UCSD-AML1 (cell line): ENCODE results near the gene SON.
"Not testable (repeated sequence)": the region's sequence is repeated elsewhere in the genome, so short reads cannot be mapped to it uniquely, and the experiment has no call there.

Experiments
- DNase-seq: peaks from one replicate; lab custom pipeline; 2025; ENCODE audit not compliant: unreplicated experiment; lab: John Stamatoyannopoulos, UW

Gene SON, protein sequence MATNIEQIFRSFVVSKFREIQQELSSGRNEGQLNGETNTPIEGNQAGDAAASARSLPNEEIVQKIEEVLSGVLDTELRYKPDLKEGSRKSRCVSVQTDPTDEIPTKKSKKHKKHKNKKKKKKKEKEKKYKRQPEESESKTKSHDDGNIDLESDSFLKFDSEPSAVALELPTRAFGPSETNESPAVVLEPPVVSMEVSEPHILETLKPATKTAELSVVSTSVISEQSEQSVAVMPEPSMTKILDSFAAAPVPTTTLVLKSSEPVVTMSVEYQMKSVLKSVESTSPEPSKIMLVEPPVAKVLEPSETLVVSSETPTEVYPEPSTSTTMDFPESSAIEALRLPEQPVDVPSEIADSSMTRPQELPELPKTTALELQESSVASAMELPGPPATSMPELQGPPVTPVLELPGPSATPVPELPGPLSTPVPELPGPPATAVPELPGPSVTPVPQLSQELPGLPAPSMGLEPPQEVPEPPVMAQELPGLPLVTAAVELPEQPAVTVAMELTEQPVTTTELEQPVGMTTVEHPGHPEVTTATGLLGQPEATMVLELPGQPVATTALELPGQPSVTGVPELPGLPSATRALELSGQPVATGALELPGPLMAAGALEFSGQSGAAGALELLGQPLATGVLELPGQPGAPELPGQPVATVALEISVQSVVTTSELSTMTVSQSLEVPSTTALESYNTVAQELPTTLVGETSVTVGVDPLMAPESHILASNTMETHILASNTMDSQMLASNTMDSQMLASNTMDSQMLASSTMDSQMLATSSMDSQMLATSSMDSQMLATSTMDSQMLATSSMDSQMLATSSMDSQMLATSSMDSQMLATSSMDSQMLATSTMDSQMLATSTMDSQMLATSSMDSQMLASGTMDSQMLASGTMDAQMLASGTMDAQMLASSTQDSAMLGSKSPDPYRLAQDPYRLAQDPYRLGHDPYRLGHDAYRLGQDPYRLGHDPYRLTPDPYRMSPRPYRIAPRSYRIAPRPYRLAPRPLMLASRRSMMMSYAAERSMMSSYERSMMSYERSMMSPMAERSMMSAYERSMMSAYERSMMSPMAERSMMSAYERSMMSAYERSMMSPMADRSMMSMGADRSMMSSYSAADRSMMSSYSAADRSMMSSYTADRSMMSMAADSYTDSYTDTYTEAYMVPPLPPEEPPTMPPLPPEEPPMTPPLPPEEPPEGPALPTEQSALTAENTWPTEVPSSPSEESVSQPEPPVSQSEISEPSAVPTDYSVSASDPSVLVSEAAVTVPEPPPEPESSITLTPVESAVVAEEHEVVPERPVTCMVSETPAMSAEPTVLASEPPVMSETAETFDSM (N-terminal part only)

DNA sequence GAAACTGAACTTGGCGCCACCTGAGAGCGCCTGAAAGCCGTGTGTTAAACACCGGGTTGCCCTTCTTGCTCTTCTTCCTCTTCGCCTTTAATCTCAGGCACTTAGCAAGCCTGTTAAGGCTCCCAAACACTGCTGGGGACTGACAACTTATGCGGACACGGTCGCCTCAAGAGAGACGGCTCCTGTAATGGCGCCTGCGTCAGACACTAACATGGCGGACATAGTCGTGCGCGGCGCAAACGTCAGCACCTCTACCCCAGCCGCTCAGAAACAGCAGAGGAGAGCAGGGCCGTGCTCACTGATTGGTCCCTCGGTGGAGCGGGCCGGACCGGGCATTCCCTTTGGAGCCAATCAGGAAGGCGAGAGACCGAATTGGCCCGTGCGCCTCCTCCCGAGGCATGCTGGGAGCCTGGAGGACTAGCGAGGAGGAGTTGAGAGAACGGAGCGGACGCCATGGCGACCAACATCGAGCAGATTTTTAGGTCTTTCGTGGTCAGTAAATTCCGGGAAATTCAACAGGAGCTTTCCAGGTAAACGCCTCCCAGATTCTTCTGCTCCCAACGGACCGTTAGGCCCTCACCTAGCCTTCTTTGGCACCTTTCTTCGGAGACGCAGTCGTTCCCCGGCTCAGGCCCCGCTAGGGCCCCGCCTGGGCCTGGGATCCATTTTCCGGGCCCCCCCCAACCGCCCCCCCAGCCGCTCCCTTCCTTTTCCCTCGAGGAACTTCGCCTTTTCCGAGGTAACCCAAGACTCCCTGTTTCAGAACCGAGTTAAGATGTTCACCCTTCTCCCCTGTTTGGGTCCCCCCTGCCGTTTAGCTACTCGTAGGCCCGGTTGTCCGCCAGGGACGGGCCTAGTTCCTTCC, at the start of gene SON:
SON (plus strand) TSS at position 399 of the 865 bp plus-strand sequence; CDS start at position 454, 55 bp downstream.
- DNase-seq = peak; percentile 98

DNA sequence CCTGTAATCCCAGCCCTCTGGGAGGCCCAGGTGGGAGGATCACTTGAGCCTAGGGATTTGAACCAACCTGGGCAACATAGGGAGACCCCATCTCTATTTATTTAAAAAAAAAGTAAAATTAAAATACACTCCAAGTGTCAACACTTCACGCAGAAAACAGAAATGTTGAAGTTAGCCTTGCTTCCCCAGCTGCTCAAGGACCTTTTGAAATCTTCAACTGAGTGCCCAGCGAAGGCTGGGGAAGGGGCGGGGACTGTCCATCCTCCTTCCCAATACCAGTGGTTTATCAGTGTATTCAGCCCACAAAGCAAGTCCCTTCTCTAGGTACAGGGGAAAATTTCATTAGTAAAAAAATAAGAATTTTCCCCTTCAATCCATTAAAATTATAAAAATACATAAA, 49.1 kb upstream of the SON start:
- no peak for DNase-seq

DNA sequence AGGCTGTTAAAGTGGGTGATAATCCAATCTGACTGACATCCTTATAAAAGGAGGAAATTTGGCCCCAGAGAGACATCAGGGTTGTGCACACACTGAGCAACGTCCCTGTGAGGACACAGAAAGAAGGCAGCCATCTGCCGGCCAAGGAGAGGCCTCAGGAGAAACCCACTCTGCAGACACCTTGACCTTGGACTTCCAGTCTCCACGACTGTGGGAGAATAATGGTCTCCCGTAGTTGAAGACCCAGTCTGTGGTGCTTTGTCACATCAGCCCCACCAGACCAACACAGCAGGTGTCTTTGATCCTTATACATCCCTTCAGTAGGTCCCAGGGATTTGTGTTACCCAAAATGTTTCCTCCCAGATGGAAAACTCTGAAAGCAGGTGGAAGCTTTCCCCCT, 47.1 kb upstream of the SON start:
- no peak for DNase-seq

DNA sequence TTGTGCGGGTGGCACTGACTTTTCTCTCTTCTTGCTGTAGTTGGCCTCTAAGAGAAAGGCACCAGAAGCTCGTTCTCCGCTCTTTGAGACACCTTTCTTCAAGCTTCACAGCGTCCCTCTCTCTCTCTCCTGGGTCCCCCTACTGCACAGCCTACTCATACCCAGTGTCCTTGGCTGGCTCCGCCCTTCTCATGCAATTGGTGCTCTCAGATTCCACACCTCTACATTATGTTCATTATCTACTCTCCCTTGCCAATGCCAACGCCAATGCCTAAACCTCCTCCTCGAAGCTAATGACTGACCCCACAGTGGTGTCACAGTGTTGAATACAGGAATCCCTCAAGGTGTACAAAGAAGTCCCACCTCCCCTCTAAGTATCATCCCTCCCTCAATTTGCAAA, 46.5 kb upstream of the SON start:
- no peak for DNase-seq

DNA sequence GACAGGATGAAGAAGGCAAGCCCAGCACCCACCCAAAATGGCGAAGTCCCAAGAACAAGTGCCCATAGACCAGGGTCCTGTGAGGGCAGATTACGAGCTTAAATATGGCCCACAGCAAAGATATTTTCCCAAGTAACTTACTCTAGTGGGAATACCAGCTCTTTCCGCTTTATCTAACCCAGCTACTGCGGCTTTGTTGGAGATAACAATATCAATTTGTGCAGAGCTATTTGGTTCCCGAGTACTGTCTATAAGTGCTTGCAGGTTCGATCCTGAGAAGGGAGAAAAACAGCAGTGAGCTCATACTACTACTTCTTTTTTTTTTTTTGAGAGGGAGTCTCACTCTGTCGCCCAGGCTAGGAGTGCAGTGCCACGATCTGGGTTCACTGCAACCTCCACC, 37.0 kb upstream of the SON start:
- no peak for DNase-seq

DNA sequence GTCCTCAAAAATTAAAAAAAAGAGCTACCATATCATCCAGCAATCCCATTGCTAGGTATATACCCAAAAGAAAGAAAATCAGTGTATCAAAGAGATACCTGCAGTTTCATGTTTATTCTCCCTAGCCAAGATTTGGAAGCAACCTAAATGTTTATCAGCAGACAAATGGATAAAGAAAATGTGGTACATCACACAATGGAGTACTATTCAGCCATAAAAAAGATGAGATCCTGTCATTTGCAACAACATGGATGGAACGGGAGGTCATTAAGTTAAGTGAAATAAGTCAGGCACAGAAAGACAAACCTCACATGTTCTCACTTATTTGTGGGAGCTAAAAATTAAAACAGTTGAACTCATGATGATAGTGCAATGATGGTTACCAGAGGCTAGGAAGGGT, 35.8 kb upstream of the SON start:
- DNase-seq = not testable (repeated sequence)

DNA sequence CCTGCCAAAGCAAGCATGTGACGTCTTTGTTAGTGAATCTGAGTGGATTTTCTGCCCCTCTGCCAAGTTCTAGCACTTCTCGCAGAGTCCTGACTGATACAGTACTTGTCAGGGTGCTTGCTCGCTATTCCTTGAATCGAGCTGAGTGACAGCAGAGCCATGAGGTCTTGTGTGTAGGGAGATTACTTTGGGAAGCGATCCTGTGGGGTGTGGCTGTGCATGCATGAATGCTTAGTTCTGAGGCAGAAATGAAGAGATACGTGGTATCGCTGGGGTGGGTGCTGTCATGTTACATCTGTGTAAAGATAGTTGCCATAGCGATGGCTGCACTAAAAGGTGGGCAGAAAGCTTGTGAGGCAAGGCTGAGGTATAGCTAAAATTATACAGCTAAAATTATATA, 32.0 kb upstream of the SON start:
- no peak for DNase-seq

DNA sequence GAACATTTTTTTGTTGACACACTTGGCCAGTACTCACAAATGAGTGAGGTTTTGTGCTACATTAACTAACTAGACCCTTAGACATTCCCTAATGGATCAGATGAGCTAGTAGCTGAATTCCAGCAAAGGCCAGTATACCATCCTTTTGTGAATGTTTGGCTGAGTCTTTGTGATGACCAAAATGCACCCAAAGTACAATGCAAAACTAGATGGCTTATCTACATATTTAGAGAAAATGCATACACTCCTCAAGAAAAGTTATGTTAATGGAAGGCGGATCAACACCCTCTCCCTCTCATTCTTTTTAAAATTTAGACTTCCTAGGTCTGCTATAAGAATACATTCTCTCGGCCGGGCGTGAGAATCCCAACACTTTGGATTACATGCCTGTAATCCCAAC, 31.2 kb upstream of the SON start:
- no peak for DNase-seq

DNA sequence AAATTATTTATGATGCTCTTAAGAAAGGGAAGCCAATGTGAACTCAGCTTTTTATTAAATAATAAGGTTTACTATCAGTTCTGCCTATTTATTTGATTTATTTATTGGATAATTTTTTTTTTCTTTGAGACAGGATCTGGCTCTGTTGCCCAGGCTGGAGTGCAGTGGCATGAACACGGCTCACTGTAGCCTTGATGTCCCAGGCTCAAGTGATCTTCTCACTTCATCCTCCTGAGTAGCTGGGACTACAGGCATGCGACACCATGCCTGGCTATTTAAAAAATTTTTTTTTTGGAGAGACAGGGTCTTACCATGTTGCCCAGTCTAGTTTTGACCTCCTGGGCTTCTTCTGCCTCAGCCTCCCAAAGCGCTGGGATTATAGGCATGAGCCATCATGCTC, 30.4 kb upstream of the SON start:
- no peak for DNase-seq

DNA sequence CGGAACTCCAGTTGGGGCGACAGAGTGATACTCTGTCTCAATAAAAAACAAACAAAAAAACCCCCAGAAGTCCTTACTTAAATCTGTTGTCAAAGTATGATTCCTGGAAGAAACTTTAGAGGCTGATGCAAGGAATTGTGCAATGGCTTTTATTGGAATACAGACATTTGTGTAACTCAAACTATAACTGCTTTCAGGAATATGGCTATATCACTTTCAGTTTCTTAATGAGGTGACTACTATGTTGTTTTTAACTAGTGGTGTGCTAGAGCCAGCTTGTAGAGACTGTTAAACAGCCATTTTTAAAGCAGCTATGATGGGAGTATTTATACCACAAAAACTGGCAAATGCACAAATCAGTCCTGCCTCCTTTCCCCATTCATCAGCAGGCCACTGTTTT, 28.6 kb upstream of the SON start:
- no peak for DNase-seq

DNA sequence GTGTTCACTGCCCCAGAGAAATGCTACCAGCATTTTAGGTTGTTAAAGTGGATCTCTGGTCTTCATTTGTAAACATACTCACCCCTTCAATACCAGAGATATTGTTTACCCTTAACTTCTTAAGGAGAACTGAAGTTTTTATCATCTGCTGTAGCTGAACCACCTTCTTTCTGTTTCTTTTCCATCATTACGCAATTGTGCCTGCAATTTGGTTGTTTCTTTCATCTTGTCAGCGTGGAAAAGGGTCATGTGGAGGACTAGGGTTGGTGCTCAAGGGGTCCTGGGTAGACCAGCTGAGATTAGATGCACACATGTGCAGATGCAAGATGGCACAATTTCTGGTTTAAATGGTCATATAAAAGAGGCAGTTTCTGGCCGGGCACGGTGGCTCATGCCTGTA, 23.9 kb upstream of the SON start:
- no peak for DNase-seq

DNA sequence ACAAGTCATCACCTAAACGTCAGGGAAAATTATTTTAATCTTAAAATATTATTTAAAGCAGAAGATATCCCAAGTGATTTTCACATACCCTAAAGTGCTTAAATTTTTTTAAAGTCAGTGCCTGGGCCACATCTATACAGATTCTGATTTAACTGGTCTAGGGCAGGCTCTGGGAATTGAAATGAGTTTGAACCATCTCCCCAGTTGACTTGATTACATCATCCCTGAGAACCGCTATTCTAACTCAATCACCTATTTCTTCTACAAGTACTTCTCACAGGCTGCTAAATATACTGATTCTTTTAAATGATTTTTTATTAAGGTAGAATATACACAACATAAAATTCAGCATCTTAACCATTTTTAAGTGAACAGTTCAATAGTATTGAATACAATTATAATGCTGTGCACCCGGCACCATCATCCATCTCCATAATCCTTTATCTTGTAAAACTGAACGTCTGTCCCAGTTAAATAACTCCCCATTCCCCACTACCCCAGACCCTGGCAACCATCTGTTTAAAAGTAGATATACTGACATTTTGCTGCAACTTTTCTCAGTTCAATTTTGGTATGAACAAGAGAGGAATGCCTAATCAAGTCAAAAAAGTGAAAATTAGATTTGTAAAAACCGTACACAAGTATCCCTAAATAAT, 20.4 kb upstream of the SON start:
- DNase-seq = no peak

DNA sequence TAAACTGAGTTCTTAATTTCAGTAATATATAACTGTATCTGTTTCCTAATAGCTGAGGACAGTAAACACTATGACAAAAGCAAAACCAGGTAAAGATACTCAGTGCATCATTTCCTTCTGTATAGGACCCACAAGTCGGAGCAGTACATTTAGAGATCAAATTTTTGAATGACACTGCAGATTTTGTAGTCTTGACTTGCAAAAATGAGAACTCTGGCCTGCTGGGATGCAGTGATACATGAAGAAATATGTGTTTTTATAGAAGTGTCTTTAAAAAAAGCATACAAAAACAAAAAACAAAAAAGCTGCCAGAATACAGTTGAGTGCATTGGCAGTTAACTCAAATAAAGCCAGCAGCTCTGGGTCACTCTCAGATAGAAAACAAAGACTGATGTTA, 19.9 kb upstream of the SON start:
- DNase-seq = no peak

DNA sequence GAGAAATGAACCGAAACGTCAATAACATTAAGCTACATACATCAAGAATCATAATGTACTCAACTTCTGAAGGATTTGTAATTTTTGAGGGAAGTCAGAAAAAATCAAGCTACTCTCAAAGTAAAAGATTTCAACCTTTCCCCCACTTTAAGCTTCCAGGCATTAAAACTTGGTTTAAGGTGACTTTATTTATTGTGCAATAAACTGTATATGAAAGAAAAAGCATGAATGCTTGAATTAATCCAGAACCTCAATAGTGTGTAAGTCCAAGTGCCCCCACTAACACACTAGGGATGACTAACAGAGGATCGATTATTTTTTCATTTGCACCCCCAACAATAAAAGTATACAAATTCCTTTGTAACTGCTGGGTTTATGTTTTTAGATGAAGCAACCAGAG, 11.8 kb upstream of the SON start:
- DNase-seq = no peak

DNA sequence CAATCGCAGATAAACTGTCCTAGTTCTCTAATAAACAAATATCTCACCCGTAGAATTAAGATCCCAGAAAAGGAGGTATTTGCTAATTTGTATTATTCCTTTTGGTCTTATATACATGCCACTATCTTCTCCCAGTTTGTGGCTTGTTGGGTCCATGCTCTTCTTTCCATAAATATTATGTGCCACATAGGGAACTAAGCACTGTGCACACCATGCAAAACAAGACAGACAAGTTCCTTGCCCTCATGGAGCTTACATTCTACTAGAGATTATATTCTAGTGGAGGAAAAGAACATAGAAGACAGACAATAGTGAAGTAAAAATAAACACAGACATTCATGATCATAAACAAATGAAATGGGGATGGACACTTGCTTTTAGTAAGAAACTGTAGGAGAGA, 5.6 kb upstream of the SON start:
- no peak for DNase-seq

DNA sequence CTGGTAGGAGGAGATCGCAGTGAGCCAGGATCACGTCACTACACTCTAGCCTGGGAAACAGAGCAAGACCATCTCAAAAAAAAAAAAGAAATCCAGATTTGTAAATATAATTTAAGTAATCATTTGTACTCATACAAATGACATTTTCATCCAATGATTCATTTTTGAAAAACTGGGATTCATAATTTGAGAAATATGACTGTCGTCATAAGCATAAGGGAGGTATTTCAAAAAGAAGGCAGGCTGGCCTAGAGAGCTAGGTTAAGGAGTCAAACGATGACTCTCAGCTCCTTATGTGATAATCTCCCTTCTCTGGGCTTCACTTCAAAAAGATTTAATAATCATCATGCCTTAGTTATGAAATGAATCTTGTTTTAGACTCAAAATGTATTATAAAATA, 3.2 kb upstream of the SON start:
- DNase-seq = no peak

DNA sequence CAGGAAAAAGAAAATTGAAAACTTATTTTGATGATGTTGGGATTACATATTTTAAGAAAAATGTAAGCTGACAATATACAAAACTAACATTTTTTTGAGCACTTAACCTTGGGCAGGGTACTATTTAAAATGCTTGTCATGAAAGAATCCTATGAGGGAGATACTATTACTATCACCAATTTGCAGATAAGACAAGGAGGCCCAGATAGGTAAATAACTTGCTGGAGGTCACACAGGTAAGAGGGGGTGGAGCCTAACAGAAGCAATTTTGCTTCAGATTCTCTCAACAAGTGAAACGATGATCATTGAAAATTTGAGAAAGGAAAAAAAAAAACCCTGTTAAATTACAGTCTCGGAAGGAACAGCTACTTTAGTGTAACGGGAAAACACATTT, 2.1 kb upstream of the SON start:
- no peak for DNase-seq

DNA sequence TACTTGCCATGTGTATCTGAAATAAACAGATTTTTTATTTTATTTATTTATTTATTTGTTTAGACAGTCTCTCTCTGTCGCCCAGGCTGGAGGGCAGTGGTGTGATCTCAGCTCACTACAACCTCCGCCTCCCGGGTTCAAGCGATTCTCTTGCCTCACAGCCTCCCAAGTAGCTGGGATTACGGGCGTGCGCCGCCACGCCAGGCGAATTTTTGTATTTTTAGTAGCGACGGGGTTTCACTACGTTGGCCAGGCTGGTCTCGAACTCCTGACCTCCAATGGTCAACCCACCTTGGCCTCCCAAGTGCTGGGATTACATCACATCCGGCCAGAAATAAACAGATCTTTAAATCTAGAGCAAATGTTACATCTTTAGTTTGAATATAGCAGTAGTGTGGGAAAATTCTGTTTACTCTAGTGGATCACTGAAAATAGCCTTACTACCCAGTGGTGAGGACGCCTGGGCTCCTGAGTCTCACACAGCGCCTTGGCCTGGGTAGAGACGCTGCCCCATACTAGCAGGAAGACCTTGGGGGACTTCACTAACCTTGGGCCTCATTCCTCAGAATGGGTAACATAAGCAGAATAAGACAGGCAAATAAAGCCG, 1.6 kb upstream of the SON start:
- peak; percentile 46 for DNase-seq
